ENCODE data around the gene MVD. TPM values are rescaled to one million over a fixed set of nuclear protein-coding genes. Genes with fewer than 3 reads are reported as not detected.
A peak's percentile ranks its signal among the peaks of the same experiment; 100 is the strongest.

Gene MVD
- total RNA-seq, 1 donor from 2014 or later: 40.0 TPM

GRCh38 chr16:88677721-88678120 lies 14.8 kb upstream of the MVD start:
- Mint-ChIP-seq H3K27ac (ENCODE audit: unreplicated experiment) (no peak overlapping the region), H3K9me3 (ENCODE audit: low read depth) (no peaks in the 10 kb centered on the region), H3K27me3 (ENCODE audit: low read depth) (peaks cover 4% of the 10 kb centered on the region), H3K4me3 (ENCODE audit: unreplicated experiment) (no peak overlapping the region), H3K4me1 (ENCODE audit: low read depth) (no peaks in the 10 kb centered on the region), H3K36me3 (ENCODE audit: low read depth) (peaks cover 2% of the 10 kb centered on the region)
- DNase-seq (ENCODE audit: low spot score): no peak
- TF ChIP-seq CTCF (IDR thresholded peaks at IDR 0.05): no peak

GRCh38 chr16:88676502-88677242 lies 13.8 kb upstream of the MVD start:
- Mint-ChIP-seq H3K4me1 (ENCODE audit: low read depth) (no peaks in the 10 kb centered on the region), H3K27me3 (ENCODE audit: low read depth) (peaks cover 3% of the 10 kb centered on the region), H3K9me3 (ENCODE audit: low read depth) (no peaks in the 10 kb centered on the region), H3K36me3 (ENCODE audit: low read depth) (peaks cover 2% of the 10 kb centered on the region), H3K4me3 (ENCODE audit: unreplicated experiment) (no peak overlapping the region), H3K27ac (ENCODE audit: unreplicated experiment) (no peak overlapping the region)
- DNase-seq (ENCODE audit: low spot score): no peak
- TF ChIP-seq CTCF (IDR thresholded peaks at IDR 0.05): no peak

- H3K27me3 Mint-ChIP-seq (ENCODE audit: low read depth): no peaks in the 10 kb centered on the region
- peaks cover 2% of the 10 kb centered on the region for H3K36me3 Mint-ChIP-seq (ENCODE audit: low read depth)
- no peaks in the 10 kb centered on the region for H3K4me1 Mint-ChIP-seq (ENCODE audit: low read depth)
- no peak for DNase-seq (ENCODE audit: low spot score)
- no peak overlapping the region for H3K4me3 Mint-ChIP-seq (ENCODE audit: unreplicated experiment)
- no peaks in the 10 kb centered on the region for H3K9me3 Mint-ChIP-seq (ENCODE audit: low read depth)
- H3K27ac Mint-ChIP-seq (ENCODE audit: unreplicated experiment): no peak overlapping the region
- TF ChIP-seq CTCF (IDR thresholded peaks at IDR 0.05): no peak
Observed at GRCh38 chr16:88673716-88674379, 11.0 kb upstream of the MVD start.

- peaks cover 2% of the 10 kb centered on the region for H3K36me3 Mint-ChIP-seq (ENCODE audit: low read depth)
- DNase-seq (ENCODE audit: low spot score): no peak
- no peak overlapping the region for H3K27ac Mint-ChIP-seq (ENCODE audit: unreplicated experiment)
- H3K9me3 Mint-ChIP-seq (ENCODE audit: low read depth): no peaks in the 10 kb centered on the region
- H3K4me3 Mint-ChIP-seq (ENCODE audit: unreplicated experiment): no peak overlapping the region
- peak; percentile 37 for TF ChIP-seq CTCF (IDR thresholded peaks at IDR 0.05)
- H3K4me1 Mint-ChIP-seq (ENCODE audit: low read depth): no peaks in the 10 kb centered on the region
- no peaks in the 10 kb centered on the region for H3K27me3 Mint-ChIP-seq (ENCODE audit: low read depth)
Observed at GRCh38 chr16:88672776-88673175, 9.9 kb upstream of the MVD start.

- H3K36me3 Mint-ChIP-seq (ENCODE audit: low read depth): peaks cover 2% of the 10 kb centered on the region
- H3K27ac Mint-ChIP-seq (ENCODE audit: unreplicated experiment): no peak overlapping the region
- H3K4me3 Mint-ChIP-seq (ENCODE audit: unreplicated experiment): no peak overlapping the region
- no peaks in the 10 kb centered on the region for H3K4me1 Mint-ChIP-seq (ENCODE audit: low read depth)
- H3K9me3 Mint-ChIP-seq (ENCODE audit: low read depth): no peaks in the 10 kb centered on the region
- no peak for DNase-seq (ENCODE audit: low spot score)
- no peak for TF ChIP-seq CTCF (IDR thresholded peaks at IDR 0.05)
- no peaks in the 10 kb centered on the region for H3K27me3 Mint-ChIP-seq (ENCODE audit: low read depth)
Observed at GRCh38 chr16:88671806-88672205, 8.9 kb upstream of the MVD start.

All from chondrocyte (in vitro differentiated cells).